ENCODE results near the gene EFNA1. TPM values are rescaled to one million over a fixed set of nuclear protein-coding genes. Genes with fewer than 3 reads are reported as not detected.
A peak's percentile ranks its signal among the peaks of the same experiment; 100 is the strongest.

The EFNA1 gene
- polyA plus RNA-seq, 1 of the 3 experiments (the other 2 are of a cell fraction) = 14.4 TPM

DNA sequence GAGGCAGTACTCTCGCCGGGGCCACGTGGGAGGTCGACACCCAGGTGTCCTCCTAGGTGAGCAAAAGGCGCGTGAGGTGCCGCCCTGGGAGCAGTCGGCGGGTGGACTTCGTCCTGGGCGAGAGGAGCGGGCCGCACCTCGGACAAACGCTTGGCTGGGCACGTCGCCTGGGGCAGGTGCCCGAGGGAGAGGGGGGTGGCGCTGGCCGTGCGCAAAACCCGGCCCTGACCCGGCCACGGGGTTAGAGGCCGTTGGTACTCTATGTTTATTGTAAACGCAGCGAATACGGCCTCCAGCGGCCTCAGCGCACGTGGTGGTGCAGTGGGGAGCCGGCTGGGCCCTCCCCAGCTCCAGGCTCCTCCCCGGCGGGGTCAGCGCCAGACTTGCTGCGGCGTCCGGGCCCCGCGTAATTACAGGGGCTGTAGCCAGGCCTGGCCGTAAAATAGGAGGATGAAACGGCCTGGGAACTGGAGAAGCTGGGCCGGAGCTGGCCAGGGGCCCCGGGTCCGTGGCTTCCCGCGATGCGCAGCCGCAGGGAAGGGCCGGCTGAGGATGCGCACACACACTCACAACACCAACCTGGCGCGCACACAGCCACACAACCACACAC lies 1.6 kb upstream of the EFNA1 start:
- no peaks in the 10 kb centered on the region for H3K36me3 ChIP-seq (replicated peaks in 1 of 2; ENCODE audit: control insufficient read depth in 1 of 2, insufficient read depth in 2 of 2, low read length in 1 of 2)
- H3K79me2 ChIP-seq (ENCODE audit: insufficient read depth) = no peaks in the 10 kb centered on the region
- H3K4me3 ChIP-seq (ENCODE audit: low read depth in 2 of 2, low read length in 1 of 2) = no peak overlapping the region
- peaks cover 3% of the 10 kb centered on the region for H3F3A ChIP-seq (replicated peaks; ENCODE audit: insufficient read depth)
- H3K4me1 ChIP-seq (ENCODE audit: control insufficient read depth in 1 of 2, insufficient read depth in 2 of 2, low read depth in 1 of 2, low read length in 1 of 2) = peaks cover 19 to 45% of the 10 kb centered on the region in 2 experiments
- no peak overlapping the region for H3K9ac ChIP-seq
- ChIA-PET POLR2A (no interaction called here), CTCF (interaction anchor here (0.8 to 9.7 kb wide), 9 partner anchors 11 to 81 kb away, joined by 3 to 67 read pairs (median 5); partner anchors contain the start of gene KRTCAP2)
- no peaks in the 10 kb centered on the region for H3K9me2 ChIP-seq
- no peak overlapping the region for H3K27ac ChIP-seq (ENCODE audit: low read depth in 2 of 2, low read length in 1 of 2)
- DNase-seq = no peak
- no peak overlapping the region for H3K4me2 ChIP-seq
- no peaks in the 10 kb centered on the region; the same call in 1 of the 2 replicates for H3K27me3 ChIP-seq (ENCODE audit: insufficient read depth)
- no peaks in the 10 kb centered on the region for H4K20me1 ChIP-seq (ENCODE audit: insufficient read depth)
- TF ChIP-seq PBX3 (IDR thresholded peaks at IDR 0.05) = no peak
- no peak for TF ChIP-seq RFX5 (IDR thresholded peaks at IDR 0.05; ENCODE audit: low read length)
- no peak for TF ChIP-seq TEAD4 (IDR thresholded peaks at IDR 0.05; ENCODE audit: borderline replicate concordance, insufficient read depth)
- no peak for TF ChIP-seq SMC3 (IDR thresholded peaks at IDR 0.05; ENCODE audit: low read depth, low read length)
- TF ChIP-seq ELF1 (IDR thresholded peaks at IDR 0.05) = no peak
- TF ChIP-seq GABPA (IDR thresholded peaks at IDR 0.05; ENCODE audit: low read depth) = no peak
- TF ChIP-seq RXRA (IDR thresholded peaks at IDR 0.05; ENCODE audit: borderline replicate concordance, low read depth) = no peak
- TF ChIP-seq MAX (IDR thresholded peaks at IDR 0.05; ENCODE audit: low read depth) = no peak
- no peak for TF ChIP-seq RCOR1 (IDR thresholded peaks at IDR 0.05; ENCODE audit: low read length)
- no peak for TF ChIP-seq YY1 (IDR thresholded peaks at IDR 0.05; ENCODE audit: low read depth)
- no peak for TF ChIP-seq IRF3 (IDR thresholded peaks at IDR 0.05; ENCODE audit: low read depth, low read length)
- no peak for TF ChIP-seq FOXM1 (IDR thresholded peaks at IDR 0.05; ENCODE audit: low read depth)
- H3K9me3 ChIP-seq = no peaks in the 10 kb centered on the region
- H2AFZ ChIP-seq (ENCODE audit: low read depth) = no peak overlapping the region
- 96% methylated on average over 42 of the region's 53 CpGs for WGBS (ENCODE audit: low lambda C conversion rate)

- Histone ChIP-seq H3K36me3 (replicated peaks in 1 of 2; ENCODE audit: control insufficient read depth in 1 of 2, insufficient read depth in 2 of 2, low read length in 1 of 2) (peaks cover 0 to 3% of the 10 kb centered on the region in 2 experiments), H4K20me1 (ENCODE audit: insufficient read depth) (no peaks in the 10 kb centered on the region), H3K9me2 (no peaks in the 10 kb centered on the region), H2AFZ (ENCODE audit: low read depth) (no peak overlapping the region; the same call in 1 of the 2 replicates), H3K9ac (no peak overlapping the region), H3K27me3 (ENCODE audit: insufficient read depth) (no peaks in the 10 kb centered on the region; the same call in 1 of the 2 replicates), H3K4me1 (ENCODE audit: control insufficient read depth in 1 of 2, insufficient read depth in 2 of 2, low read depth in 1 of 2, low read length in 1 of 2) (peaks cover 19 to 45% of the 10 kb centered on the region in 2 experiments), H3K27ac (ENCODE audit: low read depth in 2 of 2, low read length in 1 of 2) (no peak overlapping the region), H3K4me3 (ENCODE audit: low read depth in 2 of 2, low read length in 1 of 2) (peak overlapping the region; percentile 63 to 67; a peak in 2 of 4 replicates), H3K79me2 (ENCODE audit: insufficient read depth) (no peaks in the 10 kb centered on the region), H3K4me2 (peak overlapping the region; percentile 98), H3K9me3 (no peaks in the 10 kb centered on the region), H3F3A (replicated peaks; ENCODE audit: insufficient read depth) (peaks cover 7% of the 10 kb centered on the region)
- ChIA-PET POLR2A (no interaction called here), CTCF (interaction anchor here (0.8 to 9.7 kb wide), 6 partner anchors 32 to 50 kb away, joined by 3 to 67 read pairs (median 6); partner anchors contain the start of gene KRTCAP2)
- 57% methylated on average over 25 of the region's 32 CpGs for WGBS (ENCODE audit: low lambda C conversion rate)
- DNase-seq = peak; percentile 56
- TF ChIP-seq USF2 (IDR thresholded peaks at IDR 0.05; ENCODE audit: borderline replicate concordance, low read depth, low read length) = no peak
- no peak for TF ChIP-seq CTCF (IDR thresholded peaks at IDR 0.05)
- no peak for TF ChIP-seq USF1 (IDR thresholded peaks at IDR 0.05; ENCODE audit: borderline replicate concordance, low read depth)
- TF ChIP-seq IRF3 (IDR thresholded peaks at IDR 0.05; ENCODE audit: low read depth, low read length) = no peak
Observed at GRCh38 chr1:155126556-155127104, 1.0 kb upstream of the EFNA1 start.

Measured in SK-N-SH (cell line).